ENCODE measurements around the gene CRYGN. TPM values are rescaled to one million over a fixed set of nuclear protein-coding genes. Genes with fewer than 3 reads are reported as not detected.

The CRYGN gene
- total RNA-seq, 1 donor from 2014 or later: not detected

Other genes starting within 250 kb of the CRYGN start
- not detected in 2 replicates for gene H2BK1, start 229.7 kb downstream of the CRYGN start, total RNA-seq
- 74.6 and 76.2 TPM in 2 replicates for gene ABCF2, start 212.9 kb downstream of the CRYGN start, total RNA-seq
- gene CHPF2, start 207.7 kb downstream of the CRYGN start, total RNA-seq: 49.9 and 66.1 TPM in 2 replicates
- 0.85 and 2.0 TPM in 2 replicates for gene SMARCD3, start 191.4 kb downstream of the CRYGN start, total RNA-seq
- gene NUB1, start 98.3 kb downstream of the CRYGN start, total RNA-seq: 45.4 and 54.2 TPM in 2 replicates
- gene WDR86, start 30.1 kb downstream of the CRYGN start, total RNA-seq: not detected in 2 replicates
- 71.0 and 73.0 TPM in 2 replicates for gene RHEB, start 79.8 kb upstream of the CRYGN start, total RNA-seq

Measured in dermis blood vessel endothelial cell (primary cell).